NT2/D1 (cell line): ENCODE results near the gene ZNF839.

Source experiments
- SUZ12 ChIP-seq: IDR thresholded peaks from 2 replicates; pipeline ENCODE4 v1.6.1; 2011; ENCODE audit not compliant: insufficient read length, insufficient read depth; ENCODE audit errors: extremely low read depth
- YY1 ChIP-seq: IDR thresholded peaks from 2 replicates; pipeline ENCODE4 v1.6.1; 2011; ENCODE audit not compliant: insufficient read length, insufficient read depth
- ZNF274 ChIP-seq: IDR thresholded peaks from 2 replicates; pipeline ENCODE4 v1.6.1; 2011; ENCODE audit warnings: mild to moderate bottlenecking, low read depth, low read length

DNA sequence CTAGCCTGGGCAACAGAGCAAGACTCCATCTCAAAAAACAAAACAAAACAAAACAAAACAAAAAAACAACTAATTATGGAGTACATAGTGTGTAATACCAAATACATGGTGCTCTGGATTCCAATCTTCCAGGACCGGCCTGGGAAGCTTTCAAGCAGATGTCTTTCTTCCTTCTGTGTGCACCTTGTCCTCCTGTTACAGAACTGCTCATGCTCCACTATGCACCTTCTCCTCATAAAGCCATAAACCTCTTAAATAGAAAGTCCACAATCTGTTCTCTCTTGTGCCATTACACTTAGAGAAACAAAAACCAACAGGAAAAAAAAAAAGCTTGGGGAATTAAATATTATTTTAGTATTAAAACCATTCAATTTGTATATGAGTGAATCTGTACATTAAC is 27.1 kb upstream of the ZNF839 start:
- TF ChIP-seq ZNF274 (no peak), YY1 (no peak), SUZ12 (no peak)
